CD4-positive, alpha-beta T cell (primary cell): ENCODE measurements around the gene GTF2H4. TPM values are rescaled to one million over a fixed set of nuclear protein-coding genes. Genes with fewer than 3 reads are reported as not detected.
"Not testable (repeated sequence)": the region's sequence is repeated elsewhere in the genome, so short reads cannot be mapped to it uniquely, and the experiment has no call there.

Source experiments
- ATAC-seq: fragments of 200-7000 bp; cut with Tn5 transposase; one replicate; pipeline ENCODE4 v1.10.0; 2022; ENCODE audit warnings: mild to moderate bottlenecking; ENCODE audit not compliant: poor library complexity
- CTCF ChIA-PET: fragments of 350-600 bp; sonication (Branson Sonifier 250); formaldehyde crosslinking; loops from one replicate; lab custom pipeline; 2021; ENCODE audit warnings: antibody characterized with exemption, inconsistent platforms; lab: Charles Lee
- POLR2A ChIA-PET: fragments of 350-600 bp; sonication (Branson Sonifier 250); formaldehyde crosslinking; loops from one replicate; lab custom pipeline; 2021; ENCODE audit warnings: antibody characterized with exemption, inconsistent platforms; lab: Charles Lee
- DNase-seq, 14 experiments: peaks; one replicate each; pipeline ENCODE4 v3.0.0-alpha.2; 2013 to 2020; ENCODE audit warnings: mixed read lengths in 2 of 14
- H3K27ac ChIP-seq, 2 donors: one replicate each; pipeline versions ENCODE4 v1.5.1 to v1.7.0; 2013; ENCODE audit warnings: low read length in 2 of 2, low read depth in 1 of 2, mild to moderate bottlenecking in 1 of 2
- H3K27me3 ChIP-seq, 2 experiments: 1 replicate in 1 of 2; 2 replicates in 1 of 2; pipeline versions ENCODE4 v1.6.1 to v1.7.0; 2013; ENCODE audit warnings: low read length in 2 of 2, control low read depth in 1 of 2, mild to moderate bottlenecking in 1 of 2, moderate library complexity in 1 of 2; ENCODE audit not compliant: insufficient read depth in 2 of 2, control insufficient read depth in 1 of 2
- H3K36me3 ChIP-seq: one replicate; pipeline ENCODE4 v1.6.1; 2013; ENCODE audit warnings: low read length, control low read depth; ENCODE audit not compliant: insufficient read depth
- H3K4me1 ChIP-seq: one replicate; pipeline ENCODE4 v1.6.1; 2013; ENCODE audit warnings: low read length, control low read depth; ENCODE audit not compliant: insufficient read depth
- H3K4me3 ChIP-seq: one replicate; pipeline ENCODE4 v1.5.1; 2013; ENCODE audit warnings: mild to moderate bottlenecking, low read length, moderate library complexity
- H3K9me3 ChIP-seq, 2 experiments: 1 replicate in 1 of 2; 2 replicates in 1 of 2; pipeline versions ENCODE4 v1.6.1 to v1.7.0; 2013; ENCODE audit warnings: low read length in 2 of 2, mild to moderate bottlenecking in 2 of 2, control low read depth in 1 of 2, moderate library complexity in 1 of 2; ENCODE audit not compliant: control insufficient read depth in 1 of 2, insufficient read depth in 1 of 2
- H3K27ac Mint-ChIP-seq: one replicate; pipeline ENCODE4 v1.8.0; 2020; ENCODE audit warnings: mixed read lengths
- H3K27me3 Mint-ChIP-seq: one replicate; pipeline ENCODE4 v1.8.0; 2021; ENCODE audit warnings: mixed read lengths
- H3K36me3 Mint-ChIP-seq: one replicate; pipeline ENCODE4 v1.8.0; 2021; ENCODE audit warnings: low read depth, mixed read lengths
- H3K4me1 Mint-ChIP-seq: one replicate; pipeline ENCODE4 v1.8.0; 2021; ENCODE audit warnings: low read depth, mixed read lengths
- H3K4me3 Mint-ChIP-seq: one replicate; pipeline ENCODE4 v1.8.0; 2020; ENCODE audit warnings: mild to moderate bottlenecking, mixed read lengths
- H3K9me3 Mint-ChIP-seq: one replicate; pipeline ENCODE4 v1.8.0; 2020; ENCODE audit warnings: mixed read lengths
- CTCF ChIP-seq: fragments of 200-600 bp; IDR thresholded peaks from one replicate; pipeline ENCODE4 v1.8.0; 2022; ENCODE audit warnings: antibody characterized with exemption, mild to moderate bottlenecking
- intact Hi-C, 2 experiments: fragments of 100-400 bp; cut with DNase I in 1 of 2; cut with micrococcal nuclease in 1 of 2; formaldehyde crosslinking; loops; one replicate each; pipeline versions ENCODE4 v1.15.1 to v1.9.0; 2023 to 2025; cut with DNase I, micrococcal nuclease
- total RNA-seq, 174 experiments: library from RNA in 2 of 174; stranded (reverse) in 2 of 174; gene quantifications; one replicate each; pipeline ENCODE4 v1.2.3 and lab custom pipeline; 2021 to 2026

GTF2H4 gene
- total RNA-seq, 2 experiments from 2014 or later: 7.7 to 10.7 TPM

- no peaks in the 10 kb centered on the region for H3K36me3 ChIP-seq
- H3K9me3 Mint-ChIP-seq: peaks cover 10% of the 10 kb centered on the region
- ChIA-PET CTCF (no interaction called here), POLR2A (no interaction called here)
- no peak for TF ChIP-seq CTCF
- H3K9me3 ChIP-seq: peaks cover 10% of the 10 kb centered on the region in 2 experiments
- no peaks in the 10 kb centered on the region for H3K4me1 Mint-ChIP-seq
- H3K4me3 ChIP-seq: no peak overlapping the region
- H3K27me3 Mint-ChIP-seq: no peaks in the 10 kb centered on the region
- DNase-seq (no peak), ATAC-seq (no peak)
- H3K27ac ChIP-seq: no peak overlapping the region
- intact Hi-C loops: no loop called here
- H3K4me1 ChIP-seq: no peaks in the 10 kb centered on the region
- no peaks in the 10 kb centered on the region for H3K27me3 ChIP-seq
- peaks cover 18% of the 10 kb centered on the region for H3K36me3 Mint-ChIP-seq
- no peak overlapping the region for H3K4me3 Mint-ChIP-seq
- H3K27ac Mint-ChIP-seq: no peak overlapping the region
These were observed 37.5 kb upstream of the GTF2H4 start for GRCh38 chr6:30870546-30870945.

- no peak for DNase-seq
- Mint-ChIP-seq H3K27ac (no peak overlapping the region), H3K36me3 (peaks cover 18% of the 10 kb centered on the region), H3K27me3 (no peaks in the 10 kb centered on the region), H3K9me3 (peaks cover 10% of the 10 kb centered on the region), H3K4me3 (no peak overlapping the region), H3K4me1 (no peaks in the 10 kb centered on the region)
- Histone ChIP-seq H3K36me3 (no peaks in the 10 kb centered on the region), H3K4me3 (no peak overlapping the region), H3K27ac (no peak overlapping the region), H3K4me1 (no peaks in the 10 kb centered on the region), H3K9me3 (peaks cover 10% of the 10 kb centered on the region in 2 experiments), H3K27me3 (no peaks in the 10 kb centered on the region)
- ATAC-seq: no peak
- ChIA-PET CTCF (no interaction called here), POLR2A (no interaction called here)
- intact Hi-C loops: no loop called here
- TF ChIP-seq CTCF: no peak
These were observed 36.3 kb upstream of the GTF2H4 start for GRCh38 chr6:30871592-30872183.

- Mint-ChIP-seq H3K4me3 (no peak overlapping the region), H3K27me3 (no peaks in the 10 kb centered on the region), H3K4me1 (peaks cover 8% of the 10 kb centered on the region), H3K27ac (no peak overlapping the region), H3K36me3 (peaks cover 18% of the 10 kb centered on the region), H3K9me3 (peaks cover 10% of the 10 kb centered on the region)
- DNase-seq (no peak), ATAC-seq (no peak)
- ChIA-PET POLR2A (no interaction called here), CTCF (no interaction called here)
- Histone ChIP-seq H3K27me3 (no peaks in the 10 kb centered on the region), H3K4me1 (peaks cover 12% of the 10 kb centered on the region), H3K4me3 (no peak overlapping the region), H3K27ac (no peak overlapping the region), H3K36me3 (no peaks in the 10 kb centered on the region), H3K9me3 (peaks cover 10% of the 10 kb centered on the region in 2 experiments)
- TF ChIP-seq CTCF: no peak
- intact Hi-C loops: no loop called here
These were observed 34.8 kb upstream of the GTF2H4 start for GRCh38 chr6:30873137-30873640.

GRCh38 chr6:30873795-30874194, 34.2 kb upstream of the GTF2H4 start:
- H3K9me3 Mint-ChIP-seq, intact Hi-C loops, POLR2A ChIA-PET, H3K27me3 Mint-ChIP-seq, ATAC-seq, DNase-seq, H3K27ac ChIP-seq, H3K4me3 ChIP-seq, H3K4me3 Mint-ChIP-seq, H3K36me3 ChIP-seq, H3K27me3 ChIP-seq, H3K27ac Mint-ChIP-seq, CTCF ChIA-PET: not testable (repeated sequence)
- Mint-ChIP-seq H3K4me1 (peaks cover 14% of the 10 kb centered on the region), H3K36me3 (peaks cover 18% of the 10 kb centered on the region)
- peaks cover 13% of the 10 kb centered on the region for H3K4me1 ChIP-seq
- H3K9me3 ChIP-seq: peaks cover 10% of the 10 kb centered on the region in 2 experiments
